ENCODE measurements around the gene CDH23.

CDH23 gene

DNA sequence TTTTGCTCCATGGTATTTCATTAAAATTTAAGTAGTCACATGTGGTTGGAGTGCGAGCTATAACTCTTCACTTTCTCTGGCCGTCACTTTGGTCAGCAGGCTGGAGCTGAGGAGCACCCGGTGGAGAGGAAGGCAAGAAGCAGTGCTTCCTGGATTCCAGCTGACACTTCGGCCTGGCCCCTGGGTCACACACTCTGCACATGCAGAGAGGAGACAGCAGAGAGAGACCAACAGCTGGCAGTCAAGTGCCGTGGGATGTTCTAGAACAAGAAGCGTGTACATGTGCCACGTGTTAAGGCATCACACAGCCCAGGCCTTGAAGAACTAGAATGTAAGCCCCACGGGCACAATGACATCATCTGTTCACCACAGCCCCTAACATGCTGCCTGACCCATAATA lies 424.2 kb downstream of the CDH23 start:
- no peaks in the 10 kb centered on the region for H3K27me3 ChIP-seq
- H3K27ac ChIP-seq, result no peak overlapping the region
- H3K4me3 ChIP-seq, result no peak overlapping the region
- no peaks in the 10 kb centered on the region for H3K9me3 ChIP-seq
- peaks cover 0 to 5% (median 0%) of the 10 kb centered on the region in 4 donors for H3K4me1 ChIP-seq
- TF ChIP-seq, protein P1, sequence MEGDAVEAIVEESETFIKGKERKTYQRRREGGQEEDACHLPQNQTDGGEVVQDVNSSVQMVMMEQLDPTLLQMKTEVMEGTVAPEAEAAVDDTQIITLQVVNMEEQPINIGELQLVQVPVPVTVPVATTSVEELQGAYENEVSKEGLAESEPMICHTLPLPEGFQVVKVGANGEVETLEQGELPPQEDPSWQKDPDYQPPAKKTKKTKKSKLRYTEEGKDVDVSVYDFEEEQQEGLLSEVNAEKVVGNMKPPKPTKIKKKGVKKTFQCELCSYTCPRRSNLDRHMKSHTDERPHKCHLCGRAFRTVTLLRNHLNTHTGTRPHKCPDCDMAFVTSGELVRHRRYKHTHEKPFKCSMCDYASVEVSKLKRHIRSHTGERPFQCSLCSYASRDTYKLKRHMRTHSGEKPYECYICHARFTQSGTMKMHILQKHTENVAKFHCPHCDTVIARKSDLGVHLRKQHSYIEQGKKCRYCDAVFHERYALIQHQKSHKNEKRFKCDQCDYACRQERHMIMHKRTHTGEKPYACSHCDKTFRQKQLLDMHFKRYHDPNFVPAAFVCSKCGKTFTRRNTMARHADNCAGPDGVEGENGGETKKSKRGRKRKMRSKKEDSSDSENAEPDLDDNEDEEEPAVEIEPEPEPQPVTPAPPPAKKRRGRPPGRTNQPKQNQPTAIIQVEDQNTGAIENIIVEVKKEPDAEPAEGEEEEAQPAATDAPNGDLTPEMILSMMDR (IDR thresholded peaks at IDR 0.05), result no peak
- no peak for DNase-seq
- peaks cover 97 to 99% (median 98%) of the 10 kb centered on the region in 3 donors for H3K36me3 ChIP-seq
- intact Hi-C loops (cut with DNase I; ENCODE audit: low total_unique reads), result no loop called here

DNA sequence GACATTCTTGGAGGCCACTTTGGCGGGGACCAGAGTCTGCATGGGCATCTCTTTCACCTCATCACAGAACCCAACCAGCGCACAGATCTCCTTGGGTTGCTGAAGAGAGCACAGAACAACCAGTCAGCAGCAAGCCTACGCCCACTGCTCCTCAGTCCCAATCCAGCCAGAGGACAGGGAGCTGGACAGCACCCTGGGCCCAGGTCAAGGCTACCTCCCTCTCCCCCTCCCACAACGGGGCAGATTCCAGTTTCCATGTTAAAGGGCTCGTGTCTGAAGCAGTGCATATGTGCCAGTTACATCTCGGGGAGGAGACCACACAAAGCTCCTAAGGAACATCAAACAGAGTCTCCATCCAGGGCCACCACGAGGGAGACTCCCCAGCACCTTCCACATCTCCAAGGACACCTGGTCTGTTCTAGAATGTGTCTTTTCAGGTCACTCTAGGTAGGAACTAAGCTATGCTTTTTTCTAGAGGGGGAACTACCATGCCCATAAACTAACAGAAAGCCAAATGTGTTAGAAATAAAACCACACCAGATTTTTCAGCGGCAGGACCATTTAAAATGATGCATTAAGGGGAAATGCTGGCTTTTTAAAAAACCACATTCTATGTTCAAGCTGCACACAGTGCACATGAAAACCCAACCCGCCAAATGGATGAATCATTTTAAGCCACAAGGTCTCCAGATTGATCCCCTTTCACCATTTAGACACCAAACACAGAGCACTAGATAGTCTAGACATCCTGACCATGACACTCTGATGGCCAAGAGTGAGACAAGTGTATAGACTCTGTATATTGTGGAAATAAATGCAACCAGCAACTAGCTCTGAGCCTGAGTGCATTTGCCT lies 425.4 kb downstream of the CDH23 start:
- Histone ChIP-seq H3K27me3 (no peaks in the 10 kb centered on the region), H3K27ac (no peak overlapping the region), H3K36me3 (peaks cover 97 to 99% (median 98%) of the 10 kb centered on the region in 3 donors), H3K9me3 (no peaks in the 10 kb centered on the region), H3K4me1 (peaks cover 0 to 5% (median 0%) of the 10 kb centered on the region in 4 donors), H3K4me3 (no peak overlapping the region)
- no peak for DNase-seq
- intact Hi-C loops (cut with DNase I; ENCODE audit: low total_unique reads), result no loop called here
- TF ChIP-seq, protein P1 (IDR thresholded peaks at IDR 0.05), result no peak

DNA sequence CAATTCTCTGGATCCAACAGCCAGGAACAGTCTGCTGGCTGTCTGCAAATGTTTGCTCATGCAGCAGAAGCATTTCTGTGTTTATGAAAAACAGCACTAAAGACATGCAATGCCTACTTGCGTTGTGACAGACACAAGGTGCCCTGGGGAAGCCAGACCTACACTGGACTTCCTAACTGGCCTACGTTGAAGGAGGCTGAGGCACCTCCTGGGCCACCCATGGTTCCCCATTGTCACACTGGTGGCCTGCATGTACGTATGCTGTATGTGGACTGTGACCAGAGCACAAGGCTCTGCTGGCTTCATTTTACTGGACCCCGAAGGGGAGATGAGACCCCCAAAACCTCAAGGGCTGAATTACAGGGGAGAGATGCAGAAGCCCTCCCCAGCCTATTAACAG lies 426.6 kb downstream of the CDH23 start:
- intact Hi-C loops (cut with DNase I; ENCODE audit: low total_unique reads), result no loop called here
- no peaks in the 10 kb centered on the region for H3K27me3 ChIP-seq
- H3K9me3 ChIP-seq, result no peaks in the 10 kb centered on the region
- DNase-seq, result no peak
- H3K27ac ChIP-seq, result no peak overlapping the region
- H3K36me3 ChIP-seq, result peaks cover 97 to 99% (median 97%) of the 10 kb centered on the region in 3 donors
- H3K4me1 ChIP-seq, result no peaks in the 10 kb centered on the region
- TF ChIP-seq, protein P1 (IDR thresholded peaks at IDR 0.05), result no peak
- no peak overlapping the region for H3K4me3 ChIP-seq

DNA sequence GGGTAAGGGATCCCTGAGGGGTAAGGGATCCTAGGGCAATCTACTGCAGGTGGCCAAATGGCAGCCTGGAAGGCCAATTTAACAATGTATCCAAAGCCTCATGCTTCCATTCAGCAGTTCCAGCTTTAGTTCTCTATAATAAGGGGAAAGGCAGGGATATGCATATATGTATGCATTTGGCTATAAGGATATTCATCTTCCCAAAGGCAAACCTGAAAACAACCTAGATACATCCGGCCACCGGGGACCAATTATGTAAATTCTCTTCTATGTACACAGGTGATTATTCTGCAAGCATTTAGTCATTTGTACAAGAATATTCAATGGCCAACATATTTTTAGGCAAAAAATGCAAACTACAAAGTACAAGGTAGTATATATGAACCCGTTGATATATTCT lies 427.6 kb downstream of the CDH23 start:
- Histone ChIP-seq H3K27ac (no peak overlapping the region), H3K9me3 (no peaks in the 10 kb centered on the region), H3K4me3 (no peak overlapping the region), H3K27me3 (no peaks in the 10 kb centered on the region), H3K4me1 (no peaks in the 10 kb centered on the region), H3K36me3 (peaks cover 97 to 99% (median 97%) of the 10 kb centered on the region in 3 donors)
- no peak for DNase-seq
- intact Hi-C loops (cut with DNase I; ENCODE audit: low total_unique reads), result no loop called here
- TF ChIP-seq, protein P1 (IDR thresholded peaks at IDR 0.05), result no peak

DNA sequence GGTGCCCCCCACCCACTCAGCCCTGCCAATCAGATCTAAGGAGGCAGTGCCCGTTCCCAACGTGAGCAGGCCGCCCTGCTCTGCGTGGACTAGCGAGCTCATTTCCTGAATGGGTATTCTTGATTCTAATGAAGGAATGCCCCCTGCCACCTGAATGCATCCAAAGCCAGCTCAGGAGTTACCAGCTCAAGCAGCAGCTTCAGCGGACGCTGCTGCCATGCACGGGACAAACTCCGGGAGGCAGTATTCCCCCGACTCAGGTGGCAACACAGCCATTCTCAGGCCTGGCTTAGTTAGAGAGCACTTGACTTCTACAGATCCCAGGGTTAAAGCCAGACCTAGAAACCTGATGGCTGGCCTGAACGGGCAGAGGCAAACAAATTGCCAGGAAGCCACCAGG lies 428.5 kb downstream of the CDH23 start:
- peaks cover 97 to 99% (median 97%) of the 10 kb centered on the region in 3 donors for H3K36me3 ChIP-seq
- no peaks in the 10 kb centered on the region for H3K27me3 ChIP-seq
- no peak for DNase-seq
- TF ChIP-seq, protein P1 (IDR thresholded peaks at IDR 0.05), result no peak
- intact Hi-C loops (cut with DNase I; ENCODE audit: low total_unique reads), result no loop called here
- H3K9me3 ChIP-seq, result no peaks in the 10 kb centered on the region
- H3K27ac ChIP-seq, result no peak overlapping the region
- no peak overlapping the region for H3K4me3 ChIP-seq
- no peaks in the 10 kb centered on the region for H3K4me1 ChIP-seq
